HepG2 (cell line): Measurements from ENCODE around the gene PARD3. TPM values are rescaled to one million over a fixed set of nuclear protein-coding genes. Genes with fewer than 3 reads are reported as not detected.

Experiments used
- CBX1 ChIP-seq: IDR thresholded peaks from one replicate; pipeline ENCODE4 v1.6.1; 2016; ENCODE audit warnings: antibody characterized with exemption, low read depth
- CEBPB ChIP-seq: IDR thresholded peaks from 2 replicates; pipeline ENCODE4 v1.6.1; 2011; ENCODE audit warnings: low read depth, low read length, improper control_type of control experiment, borderline replicate concordance
- DPF2 ChIP-seq: sonication (generic); formaldehyde crosslinking; IDR thresholded peaks from 2 replicates; pipeline ENCODE4 v1.4.0; 2020; ENCODE audit warnings: mild to moderate bottlenecking, low read depth, missing genetic modification reagents, borderline replicate concordance
- KDM5B ChIP-seq: sonication (generic); formaldehyde crosslinking; IDR thresholded peaks from 2 replicates; pipeline ENCODE4 v1.4.0; 2020; ENCODE audit warnings: missing genetic modification reagents, mild to moderate bottlenecking, borderline replicate concordance
- MYNN ChIP-seq: sonication (generic); formaldehyde crosslinking; IDR thresholded peaks from 2 replicates; pipeline ENCODE4 v1.4.0; 2020; ENCODE audit warnings: mild to moderate bottlenecking, low read depth, missing genetic modification reagents
- POLR2G ChIP-seq: fragments of 200-400 bp; formaldehyde crosslinking; IDR thresholded peaks from 2 replicates; pipeline ENCODE4 v1.6.1; 2018; ENCODE audit warnings: mild to moderate bottlenecking, low read depth, low read length, moderate library complexity
- SOX13 ChIP-seq, 3 experiments: fragments of 450-650 bp in 1 of 3; sonication (generic) in 1 of 3; formaldehyde crosslinking in 1 of 3; IDR thresholded peaks in 2 of 3; conservative IDR thresholded peaks in 1 of 3; 2 replicates each; pipeline versions ENCODE4 v1.5.0 to v1.6.1; 2016 to 2020; ENCODE audit warnings: antibody characterized with exemption in 1 of 3, mild to moderate bottlenecking in 1 of 3, missing compliant biosample characterization in 1 of 3, missing genetic modification reagents in 1 of 3, moderate library complexity in 1 of 3
- SP4 ChIP-seq: sonication (generic); formaldehyde crosslinking; IDR thresholded peaks from 2 replicates; pipeline ENCODE4 v1.8.1; 2023; ENCODE audit warnings: mild to moderate bottlenecking, missing genetic modification reagents
- SRSF1 ChIP-seq: fragments of 200-400 bp; formaldehyde crosslinking; optimal IDR thresholded peaks from 2 replicates; pipeline ENCODE3; 2017; ENCODE audit warnings: mild to moderate bottlenecking, low read depth, low read length, moderate library complexity
- SRY ChIP-seq: sonication (generic); formaldehyde crosslinking; IDR thresholded peaks from 2 replicates; pipeline ENCODE4 v1.8.0; 2022; ENCODE audit warnings: mild to moderate bottlenecking, missing genetic modification reagents
- STAG1 ChIP-seq: sonication (generic); formaldehyde crosslinking; IDR thresholded peaks from 2 replicates; pipeline ENCODE4 v1.4.0; 2020; ENCODE audit warnings: missing genetic modification reagents
- TCF7L2 ChIP-seq: IDR thresholded peaks from 2 replicates; pipeline ENCODE4 v1.6.1; 2011; ENCODE audit warnings: mild to moderate bottlenecking, low read depth, low read length, moderate library complexity
- ZNF101 ChIP-seq: sonication (generic); formaldehyde crosslinking; IDR thresholded peaks from 2 replicates; pipeline ENCODE4 v1.4.0; 2020; ENCODE audit warnings: mild to moderate bottlenecking, low read depth, missing genetic modification reagents, borderline replicate concordance
- ZNF562 ChIP-seq: sonication (generic); formaldehyde crosslinking; IDR thresholded peaks from 2 replicates; pipeline ENCODE4 v1.8.0; 2022; ENCODE audit warnings: missing genetic modification reagents, borderline replicate concordance
- ZNF577 ChIP-seq: sonication (generic); formaldehyde crosslinking; IDR thresholded peaks from 2 replicates; pipeline ENCODE4 v1.4.0; 2020; ENCODE audit warnings: mild to moderate bottlenecking, low read depth, missing genetic modification reagents, borderline replicate concordance
- ZNF644 ChIP-seq: IDR thresholded peaks from 2 replicates; pipeline ENCODE4 v1.6.1; 2016; ENCODE audit warnings: low read depth
- ZNF747 ChIP-seq: sonication (generic); formaldehyde crosslinking; IDR thresholded peaks from 2 replicates; pipeline ENCODE4 v1.8.1; 2023; ENCODE audit warnings: missing genetic modification reagents, mild to moderate bottlenecking, borderline replicate concordance
- ZSCAN30 ChIP-seq: sonication (generic); formaldehyde crosslinking; IDR thresholded peaks from 2 replicates; pipeline ENCODE4 v1.5.0; 2020; ENCODE audit warnings: mild to moderate bottlenecking, missing genetic modification reagents
- polyA plus RNA-seq, 8 experiments: library from polyadenylated mRNA; depleted of rRNA in 3 of 8; stranded (reverse) in 7 of 8; unstranded in 1 of 8; fragments of >200 nt; fragmentation: Illumina TruSeq in 4 of 8; extraction: Trizol in 4 of 8; gene quantifications; 2 replicates each; pipeline versions ENCODE4 v1.2.1 to v1.2.3, GENCODE V29; 2011 to 2016; ENCODE audit warnings: low read depth in 4 of 8, missing spikeins in 1 of 8, mixed read lengths in 1 of 8; ENCODE audit not compliant: insufficient read depth in 1 of 8
- total RNA-seq, 5 experiments: library from RNA; depleted of rRNA; stranded (reverse); fragments of >200 nt; fragmentation: Illumina TruSeq; extraction: Trizol; gene quantifications; 2 replicates each; pipeline ENCODE4 v1.2.3, GENCODE V29; 2016; ENCODE audit warnings: low read depth in 1 of 5
- TF ChIP-seq, protein P1 (sequence below): sonication (generic); formaldehyde crosslinking; IDR thresholded peaks from 2 replicates; pipeline ENCODE4 v1.4.0; 2020; ENCODE audit warnings: missing genetic modification reagents
- TF ChIP-seq, protein P2 (sequence below): sonication (generic); formaldehyde crosslinking; IDR thresholded peaks from 2 replicates; pipeline ENCODE4 v1.4.0; 2020; ENCODE audit warnings: mild to moderate bottlenecking, missing genetic modification reagents
- TF ChIP-seq, protein P3 (sequence below): sonication (generic); formaldehyde crosslinking; IDR thresholded peaks from 2 replicates; pipeline ENCODE4 v1.8.0; 2022; ENCODE audit warnings: missing genetic modification reagents, low read depth, mild to moderate bottlenecking, borderline replicate concordance
- TF ChIP-seq, protein P4 (sequence below): IDR thresholded peaks from 2 replicates; pipeline ENCODE4 v1.6.1; 2012; ENCODE audit warnings: inconsistent platforms
- TF ChIP-seq, protein P5 (sequence below): sonication (generic); formaldehyde crosslinking; IDR thresholded peaks from 2 replicates; pipeline ENCODE4 v1.5.0; 2020; ENCODE audit warnings: missing genetic modification reagents
- TF ChIP-seq, protein P6 (sequence below): sonication (generic); formaldehyde crosslinking; IDR thresholded peaks from 2 replicates; pipeline ENCODE4 v1.8.0; 2022; ENCODE audit warnings: missing genetic modification reagents, mild to moderate bottlenecking, borderline replicate concordance

Gene PARD3
- total and polyA plus RNA-seq, 2 of the 13 experiments (the other 11 are each of a cell fraction or from before 2014, with no cell fraction given) = 40.9 to 60.0 TPM

DNA sequence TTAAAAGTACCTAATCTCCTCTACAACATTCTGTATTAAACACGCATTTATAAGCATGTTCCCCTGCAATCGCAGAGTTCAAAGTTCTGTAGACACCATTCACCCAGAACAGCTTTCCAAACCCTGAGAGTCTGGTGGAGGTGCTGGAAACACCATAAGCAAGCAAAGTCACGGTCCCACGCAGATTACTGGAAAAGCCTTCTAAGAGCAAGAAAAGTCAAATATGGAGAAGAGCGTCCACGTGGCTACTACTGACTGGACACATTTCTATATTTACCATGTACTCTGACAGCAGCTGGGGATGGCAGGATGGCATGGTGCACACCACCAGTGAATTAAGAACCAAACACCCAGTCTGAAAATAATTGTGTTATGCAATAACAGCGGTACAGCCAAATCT lies 97.7 kb downstream of the PARD3 start (continued):
- TF ChIP-seq ZSCAN30 (CRISPR knock-in tag) (no peak), STAG1 (CRISPR knock-in tag) (no peak), CBX1 (no peak), CEBPB (0 out of 2 replicates have a peak, but pooled peaks have one; percentile 8), SRSF1 (no peak), TCF7L2 (no peak), ZNF562 (CRISPR knock-in tag) (no peak), DPF2 (no peak), POLR2G (no peak), ZNF577 (no peak), MYNN (CRISPR knock-in tag) (no peak), ZNF644 (CRISPR knock-in tag) (0 out of 2 replicates have a peak, but pooled peaks have one; percentile 16), SP4 (CRISPR knock-in tag) (no peak), ZNF101 (CRISPR knock-in tag) (no peak), ZNF747 (CRISPR knock-in tag) (no peak), SOX13 (IDR thresholded peaks at IDR 0.05) (no peak), SOX13 (CRISPR knock-in tag; conservative IDR thresholded peaks at IDR 0.05 in 1 of 2, IDR thresholded peaks at IDR 0.05 in 1 of 2) (no peak), SRY (CRISPR knock-in tag) (no peak), KDM5B (no peak)
- TF ChIP-seq, protein P1, sequence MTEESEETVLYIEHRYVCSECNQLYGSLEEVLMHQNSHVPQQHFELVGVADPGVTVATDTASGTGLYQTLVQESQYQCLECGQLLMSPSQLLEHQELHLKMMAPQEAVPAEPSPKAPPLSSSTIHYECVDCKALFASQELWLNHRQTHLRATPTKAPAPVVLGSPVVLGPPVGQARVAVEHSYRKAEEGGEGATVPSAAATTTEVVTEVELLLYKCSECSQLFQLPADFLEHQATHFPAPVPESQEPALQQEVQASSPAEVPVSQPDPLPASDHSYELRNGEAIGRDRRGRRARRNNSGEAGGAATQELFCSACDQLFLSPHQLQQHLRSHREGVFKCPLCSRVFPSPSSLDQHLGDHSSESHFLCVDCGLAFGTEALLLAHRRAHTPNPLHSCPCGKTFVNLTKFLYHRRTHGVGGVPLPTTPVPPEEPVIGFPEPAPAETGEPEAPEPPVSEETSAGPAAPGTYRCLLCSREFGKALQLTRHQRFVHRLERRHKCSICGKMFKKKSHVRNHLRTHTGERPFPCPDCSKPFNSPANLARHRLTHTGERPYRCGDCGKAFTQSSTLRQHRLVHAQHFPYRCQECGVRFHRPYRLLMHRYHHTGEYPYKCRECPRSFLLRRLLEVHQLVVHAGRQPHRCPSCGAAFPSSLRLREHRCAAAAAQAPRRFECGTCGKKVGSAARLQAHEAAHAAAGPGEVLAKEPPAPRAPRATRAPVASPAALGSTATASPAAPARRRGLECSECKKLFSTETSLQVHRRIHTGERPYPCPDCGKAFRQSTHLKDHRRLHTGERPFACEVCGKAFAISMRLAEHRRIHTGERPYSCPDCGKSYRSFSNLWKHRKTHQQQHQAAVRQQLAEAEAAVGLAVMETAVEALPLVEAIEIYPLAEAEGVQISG (CRISPR knock-in tag) = no peak
- TF ChIP-seq, protein P2, sequence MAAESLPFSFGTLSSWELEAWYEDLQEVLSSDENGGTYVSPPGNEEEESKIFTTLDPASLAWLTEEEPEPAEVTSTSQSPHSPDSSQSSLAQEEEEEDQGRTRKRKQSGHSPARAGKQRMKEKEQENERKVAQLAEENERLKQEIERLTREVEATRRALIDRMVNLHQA (CRISPR knock-in tag) = no peak
- TF ChIP-seq, protein P3, sequence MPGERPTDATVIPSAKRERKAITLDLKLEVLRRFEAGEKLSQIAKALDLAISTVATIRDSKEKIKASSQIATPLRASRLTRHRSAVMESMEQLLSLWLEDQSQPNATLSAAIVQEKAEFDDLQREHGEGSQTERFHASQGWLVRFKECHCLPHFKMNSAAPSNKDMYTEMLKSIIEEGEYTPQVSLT (CRISPR knock-in tag) = no peak
- TF ChIP-seq, protein P4, sequence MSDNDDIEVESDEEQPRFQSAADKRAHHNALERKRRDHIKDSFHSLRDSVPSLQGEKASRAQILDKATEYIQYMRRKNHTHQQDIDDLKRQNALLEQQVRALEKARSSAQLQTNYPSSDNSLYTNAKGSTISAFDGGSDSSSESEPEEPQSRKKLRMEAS = peak; percentile 20; the same call in 1 of the 2 replicates
- TF ChIP-seq, protein P5, sequence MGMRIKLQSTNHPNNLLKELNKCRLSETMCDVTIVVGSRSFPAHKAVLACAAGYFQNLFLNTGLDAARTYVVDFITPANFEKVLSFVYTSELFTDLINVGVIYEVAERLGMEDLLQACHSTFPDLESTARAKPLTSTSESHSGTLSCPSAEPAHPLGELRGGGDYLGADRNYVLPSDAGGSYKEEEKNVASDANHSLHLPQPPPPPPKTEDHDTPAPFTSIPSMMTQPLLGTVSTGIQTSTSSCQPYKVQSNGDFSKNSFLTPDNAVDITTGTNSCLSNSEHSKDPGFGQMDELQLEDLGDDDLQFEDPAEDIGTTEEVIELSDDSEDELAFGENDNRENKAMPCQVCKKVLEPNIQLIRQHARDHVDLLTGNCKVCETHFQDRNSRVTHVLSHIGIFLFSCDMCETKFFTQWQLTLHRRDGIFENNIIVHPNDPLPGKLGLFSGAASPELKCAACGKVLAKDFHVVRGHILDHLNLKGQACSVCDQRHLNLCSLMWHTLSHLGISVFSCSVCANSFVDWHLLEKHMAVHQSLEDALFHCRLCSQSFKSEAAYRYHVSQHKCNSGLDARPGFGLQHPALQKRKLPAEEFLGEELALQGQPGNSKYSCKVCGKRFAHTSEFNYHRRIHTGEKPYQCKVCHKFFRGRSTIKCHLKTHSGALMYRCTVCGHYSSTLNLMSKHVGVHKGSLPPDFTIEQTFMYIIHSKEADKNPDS (CRISPR knock-in tag) = no peak
- TF ChIP-seq, protein P6, sequence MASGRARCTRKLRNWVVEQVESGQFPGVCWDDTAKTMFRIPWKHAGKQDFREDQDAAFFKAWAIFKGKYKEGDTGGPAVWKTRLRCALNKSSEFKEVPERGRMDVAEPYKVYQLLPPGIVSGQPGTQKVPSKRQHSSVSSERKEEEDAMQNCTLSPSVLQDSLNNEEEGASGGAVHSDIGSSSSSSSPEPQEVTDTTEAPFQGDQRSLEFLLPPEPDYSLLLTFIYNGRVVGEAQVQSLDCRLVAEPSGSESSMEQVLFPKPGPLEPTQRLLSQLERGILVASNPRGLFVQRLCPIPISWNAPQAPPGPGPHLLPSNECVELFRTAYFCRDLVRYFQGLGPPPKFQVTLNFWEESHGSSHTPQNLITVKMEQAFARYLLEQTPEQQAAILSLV = no peak
